NCI-H2171 (cell line): ENCODE results near the gene ERFE.
"Not testable (repeated sequence)": the region's sequence is repeated elsewhere in the genome, so short reads cannot be mapped to it uniquely, and the experiment has no call there.

Experiments used
- DNase-seq: peaks from one replicate; lab custom pipeline; 2025; lab: John Stamatoyannopoulos, UW

The ERFE gene

GRCh38 chr2:238169708-238170251, 11.0 kb downstream of the ERFE start:
- peak; percentile 2 for DNase-seq

GRCh38 chr2:238170386-238171071, 11.8 kb downstream of the ERFE start:
- no peak for DNase-seq

GRCh38 chr2:238171072-238171431, 12.3 kb downstream of the ERFE start:
- not testable (repeated sequence) for DNase-seq

DNA sequence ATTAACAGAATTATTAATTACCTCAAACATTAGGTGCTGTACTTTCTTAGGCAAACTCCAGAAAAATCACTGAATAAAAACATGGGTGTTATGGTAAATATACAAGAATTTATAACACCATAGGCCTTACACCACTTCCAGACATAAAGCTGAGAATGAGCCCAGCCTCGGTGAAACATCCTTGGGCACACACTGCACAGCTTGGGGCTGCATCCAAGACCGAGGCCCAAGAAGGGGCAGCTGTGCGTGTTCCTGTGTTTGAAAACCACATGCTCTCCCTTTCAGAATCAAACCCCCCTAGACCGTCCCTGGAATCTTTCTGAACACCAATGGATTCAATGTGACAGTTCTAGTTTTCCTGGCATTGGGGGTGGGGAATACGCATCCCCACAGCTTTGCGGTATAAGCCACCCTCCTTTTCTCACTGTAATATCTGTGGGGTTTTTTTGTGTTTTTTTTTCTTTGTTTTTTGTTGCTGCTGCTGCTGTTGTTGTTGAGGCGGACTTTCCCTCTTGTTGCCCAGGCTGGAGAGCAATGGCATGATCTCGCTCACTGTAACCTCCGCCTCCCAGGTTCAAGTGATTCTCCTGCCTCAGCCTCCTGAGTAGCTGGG, 12.9 kb downstream of the ERFE start:
- DNase-seq, result no peak

DNA sequence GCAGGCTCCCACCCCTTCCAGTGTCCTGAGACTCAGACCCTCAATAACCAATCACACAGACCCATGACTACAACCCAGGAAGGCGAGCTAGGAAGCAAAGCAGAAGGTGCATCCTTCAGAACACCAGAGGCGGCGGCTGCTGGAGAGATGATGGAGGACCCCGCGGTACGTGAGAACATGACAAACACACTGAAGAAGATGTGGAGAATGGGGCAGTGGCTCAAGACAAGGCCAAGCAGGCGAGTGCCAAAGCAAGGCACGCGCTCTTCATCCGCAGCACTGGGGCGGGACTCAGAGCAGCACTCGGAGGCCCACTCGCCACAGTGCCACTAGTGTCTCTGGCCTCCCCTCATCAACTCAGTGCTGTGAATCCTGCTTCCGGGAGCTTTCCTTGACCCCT, 13.7 kb downstream of the ERFE start:
- DNase-seq, result no peak

GRCh38 chr2:238173692-238174091, 14.9 kb downstream of the ERFE start:
- no peak for DNase-seq

- DNase-seq, result no peak
Measured at GRCh38 chr2:238174291-238174690, 15.5 kb downstream of the ERFE start.

- no peak for DNase-seq
Measured at GRCh38 chr2:238174701-238175100, 15.9 kb downstream of the ERFE start.

DNA sequence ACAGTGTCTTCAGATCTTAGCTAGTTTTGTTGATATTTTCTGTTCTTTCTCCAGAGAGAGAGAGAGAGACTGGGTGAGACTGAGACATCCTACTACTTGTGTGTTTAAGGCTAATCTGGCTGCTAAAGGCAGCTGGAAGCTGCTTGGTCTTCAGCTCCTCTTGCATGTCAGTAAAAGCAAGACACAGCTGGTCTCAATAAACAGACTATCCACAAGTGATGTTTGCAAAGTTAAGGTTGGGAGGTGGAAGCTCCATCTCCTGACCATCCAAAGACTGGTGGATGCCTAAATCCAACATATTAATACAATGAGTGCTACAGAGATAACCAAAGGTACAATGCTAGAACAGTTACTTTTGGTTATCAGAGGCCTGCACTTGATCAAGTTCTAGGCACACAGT, 17.8 kb downstream of the ERFE start:
- DNase-seq, result no peak

DNA sequence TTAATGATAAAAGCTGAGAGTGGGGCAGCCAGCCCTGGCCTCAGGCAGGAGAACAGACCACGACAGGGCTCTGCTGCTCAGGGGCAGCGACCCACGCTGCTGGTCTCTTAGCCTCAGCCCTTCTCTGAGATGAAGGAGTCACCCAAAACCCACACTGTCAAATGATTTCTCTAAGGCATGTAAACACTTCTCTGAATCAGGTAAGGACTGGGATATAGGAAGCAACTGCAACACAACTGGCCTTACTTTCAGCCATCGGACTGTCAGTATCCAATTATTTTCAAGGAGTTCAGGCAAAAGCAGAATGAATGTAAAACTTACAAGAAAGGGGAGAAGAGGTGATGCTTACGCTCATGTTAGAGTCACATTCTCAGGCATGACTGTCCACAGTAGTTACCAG, 21.8 kb downstream of the ERFE start:
- DNase-seq, result no peak

GRCh38 chr2:238182362-238182761, 23.6 kb downstream of the ERFE start:
- DNase-seq, result no peak

DNA sequence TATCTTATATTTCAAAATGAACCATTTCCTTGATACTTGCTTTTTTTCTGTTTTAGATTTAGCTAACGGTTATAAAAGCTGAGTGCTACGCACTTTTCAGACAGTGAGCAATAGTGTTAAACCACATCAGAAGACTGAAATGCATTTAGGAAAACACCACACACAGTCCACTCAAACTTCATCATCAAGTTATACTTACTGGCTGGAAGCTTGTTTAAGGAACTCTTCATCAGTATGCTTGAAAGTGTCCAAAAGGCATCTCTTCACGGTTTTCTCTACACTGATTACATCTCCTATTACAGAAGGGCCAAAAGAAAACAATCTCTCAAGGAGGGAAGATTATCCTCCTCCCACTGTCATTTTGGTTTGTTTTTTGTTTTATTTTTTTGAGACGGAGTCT, 25.1 kb downstream of the ERFE start:
- no peak for DNase-seq

DNA sequence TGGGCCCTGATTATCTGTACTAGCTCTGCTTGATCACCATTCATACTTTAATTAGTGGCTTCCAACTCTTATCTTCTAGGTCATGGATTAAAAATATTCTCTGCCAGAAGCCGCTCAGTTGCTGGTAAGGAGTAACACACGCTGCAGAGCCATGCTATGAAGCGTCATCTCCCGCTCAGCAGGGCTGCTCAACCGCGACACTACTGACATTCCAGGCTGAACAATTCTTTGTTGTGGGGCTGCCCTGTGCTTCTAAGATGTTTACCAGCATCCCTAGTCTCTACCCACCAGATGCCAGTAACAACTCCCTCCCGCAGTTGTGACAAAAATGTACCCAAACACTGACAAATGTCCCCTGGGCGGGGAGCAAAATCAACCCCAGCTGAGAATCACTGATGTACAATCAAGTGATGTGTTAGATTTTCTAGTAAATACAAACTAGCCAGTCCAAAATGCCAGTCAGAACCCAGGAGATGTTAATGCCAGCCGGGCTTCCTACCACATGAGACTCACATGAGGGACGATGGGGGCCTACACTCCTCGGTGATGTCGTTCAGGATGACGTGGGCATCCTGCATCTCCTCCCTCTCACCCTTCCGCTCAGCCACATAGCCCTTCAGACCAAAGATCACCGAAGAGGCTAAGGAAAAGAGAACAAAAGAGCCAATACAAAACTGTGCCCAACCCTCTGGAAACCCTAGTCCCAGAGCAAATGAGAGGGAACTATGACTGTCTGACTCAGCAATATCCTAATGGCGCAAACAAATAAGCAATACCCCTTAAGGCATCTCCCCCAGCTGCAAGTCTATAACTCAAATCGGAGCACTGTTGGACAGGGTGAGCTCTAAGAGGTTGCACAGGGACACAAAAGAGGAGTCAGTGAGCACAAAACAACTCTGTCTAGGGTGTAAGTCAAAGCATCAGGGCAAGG, 29.1 kb downstream of the ERFE start:
- no peak for DNase-seq

DNA sequence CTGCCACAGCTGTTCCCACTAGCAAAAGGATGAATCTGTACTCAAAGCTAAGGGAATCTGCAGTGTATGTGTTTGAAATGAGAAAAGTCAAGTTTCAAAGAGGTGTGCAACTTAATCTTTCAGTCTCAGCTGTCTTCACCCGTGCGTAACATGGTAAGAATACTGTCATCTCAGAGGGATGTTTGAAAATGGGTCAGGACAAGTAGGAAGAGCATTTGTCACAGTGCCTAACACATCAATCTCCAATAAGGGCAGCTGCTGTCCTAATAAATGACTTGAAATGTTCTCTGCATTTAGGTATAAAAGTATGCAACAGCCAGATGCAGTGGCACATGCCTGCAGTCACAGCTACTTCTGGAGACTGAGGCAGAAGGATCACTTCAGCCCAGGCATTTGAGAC, 31.7 kb downstream of the ERFE start:
- DNase-seq, result no peak

DNA sequence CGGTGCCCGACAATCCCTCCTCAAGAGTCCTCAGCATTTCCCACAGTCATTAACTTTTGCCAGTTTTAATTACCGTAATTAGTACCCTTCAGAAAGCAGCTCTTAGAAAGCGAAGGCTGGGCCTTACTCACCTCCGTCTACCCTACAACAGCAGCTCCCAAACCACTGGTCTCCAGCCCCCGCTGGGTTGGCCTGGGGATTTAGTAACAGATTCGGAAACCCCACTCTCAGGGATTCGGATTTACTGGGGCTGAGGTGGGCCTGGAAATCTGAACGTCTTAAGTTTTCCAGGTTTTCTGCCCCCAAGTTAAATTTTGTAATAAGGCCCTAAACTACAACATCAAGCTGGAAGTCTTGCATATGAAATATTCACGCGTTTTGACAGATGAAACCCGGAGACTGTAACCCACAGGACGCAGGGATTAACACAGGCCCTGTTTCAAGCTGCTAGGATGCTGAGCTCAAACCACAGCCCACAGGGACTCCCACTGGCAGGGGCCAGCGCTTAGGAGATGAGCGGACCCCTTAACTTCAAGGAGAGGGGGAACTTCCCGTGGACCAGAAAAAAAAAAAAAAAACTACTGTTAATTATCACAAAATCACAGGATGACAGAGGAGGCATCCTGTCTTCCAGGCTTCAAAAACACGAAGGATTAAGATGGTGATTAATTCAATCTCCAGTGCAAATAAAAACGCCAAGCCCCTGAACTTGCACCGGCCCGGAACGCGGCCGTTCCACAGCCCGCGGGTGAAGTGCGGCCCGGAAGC, 43.7 kb downstream of the ERFE start:
- no peak for DNase-seq

- DNase-seq, result peak; percentile 75
Measured at GRCh38 chr2:238203094-238203972, 44.6 kb downstream of the ERFE start, which contains the start of gene ILKAP. TSS of gene ILKAP (minus strand) at chr2:238203695. CDS start at chr2:238203553, 142 bp downstream.

DNA sequence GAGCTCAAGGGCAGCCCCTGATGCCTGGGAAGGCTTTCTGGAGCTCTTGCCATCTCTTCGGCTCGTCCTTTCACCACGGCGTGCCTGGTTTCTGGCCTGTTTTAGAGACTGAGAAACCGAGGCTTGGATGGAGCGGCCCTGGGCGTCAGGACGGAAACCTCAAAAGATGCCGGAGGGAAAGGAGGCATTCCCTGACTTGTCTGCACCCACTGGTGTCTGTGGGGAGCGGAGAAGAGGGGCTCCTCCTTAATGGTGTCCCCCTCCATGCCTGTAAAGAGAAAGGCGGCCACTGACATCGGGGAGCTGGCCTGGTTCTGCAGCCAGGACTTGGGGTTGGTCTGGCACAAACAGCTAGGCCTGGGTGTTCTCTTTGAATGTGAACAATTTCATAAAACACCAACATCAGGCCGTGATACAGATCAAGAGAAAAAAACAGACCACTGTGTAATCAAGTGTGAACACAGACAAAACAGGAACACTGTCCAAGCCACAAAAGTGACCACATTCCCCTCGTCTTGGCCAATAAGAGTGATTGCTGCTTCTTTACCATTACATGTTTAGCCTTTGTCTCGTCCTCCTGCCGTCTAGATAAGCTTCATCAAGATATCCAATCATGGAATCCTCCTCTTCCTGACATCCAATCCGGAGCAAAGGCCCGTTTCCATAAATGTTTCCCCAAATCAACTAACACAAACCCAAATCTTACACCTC, 45.4 kb downstream of the ERFE start:
- no peak for DNase-seq

DNA sequence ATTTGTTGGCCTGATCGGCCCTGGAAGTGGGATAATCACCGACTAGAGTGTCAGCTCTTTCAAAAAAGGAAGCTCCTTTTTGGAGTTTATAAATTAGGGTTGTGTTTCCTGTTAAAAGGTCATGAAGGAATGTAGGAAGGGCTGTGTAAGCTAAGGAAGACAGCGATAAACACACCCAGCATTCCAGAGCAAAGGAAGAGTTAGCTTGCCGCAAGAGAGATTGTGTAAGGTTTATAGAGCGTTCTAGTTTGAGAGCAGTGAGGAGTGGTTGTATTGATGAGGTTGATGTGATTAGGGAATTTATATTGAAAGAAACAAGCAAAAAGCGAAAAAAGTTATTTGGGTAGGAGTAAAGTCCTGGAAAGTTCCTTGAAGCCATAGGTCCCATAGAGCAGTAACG, 48.2 kb downstream of the ERFE start:
- DNase-seq, result no peak

DNA sequence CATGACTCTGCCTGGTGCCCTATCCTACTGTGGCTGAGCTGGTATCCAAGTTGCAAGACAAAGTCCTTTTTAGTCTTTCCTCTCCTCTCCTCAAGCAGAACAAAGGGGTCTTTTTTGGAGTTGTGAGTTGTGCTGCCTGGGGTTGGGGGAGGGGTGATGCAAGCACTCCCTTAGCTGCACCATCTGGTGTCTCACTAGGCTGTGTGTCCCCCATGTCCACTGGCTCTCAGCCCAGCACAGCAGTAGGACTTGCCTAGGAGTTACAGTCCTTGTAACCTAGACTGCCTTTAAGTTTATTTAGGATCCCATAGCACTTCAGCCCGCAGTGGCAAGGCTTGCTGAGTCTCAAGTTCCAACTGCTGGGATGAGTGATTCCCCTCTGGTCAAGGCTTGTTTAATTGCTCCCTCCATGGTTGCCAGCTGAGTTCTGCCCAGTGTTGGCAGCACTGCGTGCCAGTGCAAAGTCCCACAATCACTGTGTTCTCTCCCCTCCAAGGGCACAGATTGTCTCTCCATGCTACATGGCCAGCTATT, 57.9 kb downstream of the ERFE start:
- DNase-seq, result no peak
